HepG2 (cell line): ENCODE measurements around the gene CUL5. TPM values are rescaled to one million over a fixed set of nuclear protein-coding genes. Genes with fewer than 3 reads are reported as not detected.

ENCODE experiments used
- ATAC-seq: fragments of 200-7000 bp; cut with Tn5 transposase; 3 replicates; pipeline ENCODE4 v1.9.1; 2020; ENCODE audit warnings: mild to moderate bottlenecking, moderate library complexity
- BruUV-seq: library from RNA; stranded (reverse); fragments of 400-500 nt; replicated peaks from 2 replicates; lab custom pipeline; 2021; lab: Mats Ljungman, UMichigan
- CTCF ChIA-PET: fragments of 300-600 bp; formaldehyde crosslinking; extraction: SDS; loops from one replicate; lab custom pipeline; 2021; ENCODE audit warnings: low total read pairs, inconsistent platforms, low intra/inter-chr PET ratio; lab: Yijun Ruan, JAX
- POLR2A ChIA-PET: fragments of 350-600 bp; sonication (Branson Sonifier 250); formaldehyde crosslinking; loops from one replicate; lab custom pipeline; 2020; ENCODE audit warnings: antibody characterized with exemption, inconsistent platforms; lab: Yijun Ruan, JAX
- DNase-seq: peaks from one replicate; pipeline ENCODE4 v3.0.0-alpha.2; 2015; ENCODE audit warnings: low spot score
- FAIRE-seq: peaks from 3 replicates; lab custom pipeline; 2011; peaks lifted over from hg19 to GRCh38; lab: Jason Lieb, UNC
- H2AFZ ChIP-seq: one replicate; pipeline ENCODE4 v1.6.1; 2011; ENCODE audit warnings: low read length, inconsistent platforms
- H3K27ac ChIP-seq: fragments of 300-600 bp; 3 replicates; pipeline ENCODE4 v1.8.0; 2011; ENCODE audit warnings: mixed run types, mild to moderate bottlenecking, mixed read lengths, low read length, inconsistent platforms; ENCODE audit not compliant: insufficient read depth; ENCODE audit errors: extremely low read length
- H3K27me3 ChIP-seq, 2 experiments: fragments of 200-600 bp in 1 of 2; 2 replicates in 1 of 2; 3 replicates in 1 of 2; pipeline versions ENCODE4 v1.6.0 to v1.8.0; 2011; ENCODE audit warnings: low read length in 2 of 2, mild to moderate bottlenecking in 2 of 2, moderate library complexity in 2 of 2, inconsistent platforms in 1 of 2; ENCODE audit not compliant: insufficient read depth in 2 of 2, control insufficient read depth in 1 of 2
- H3K36me3 ChIP-seq, 2 experiments: fragments of 200-600 bp in 1 of 2; replicated peaks in 1 of 2; 2 replicates in 1 of 2; 3 replicates in 1 of 2; pipeline versions ENCODE4 v1.5.1 to v1.8.0; 2011; ENCODE audit warnings: low read length in 2 of 2, inconsistent platforms in 1 of 2; ENCODE audit not compliant: insufficient read depth in 2 of 2, control insufficient read depth in 1 of 2
- H3K4me1 ChIP-seq: 2 replicates; pipeline ENCODE4 v1.5.1; 2012; ENCODE audit warnings: low read length, inconsistent platforms; ENCODE audit not compliant: insufficient read depth
- H3K4me2 ChIP-seq: 2 replicates; pipeline ENCODE4 v1.6.0; 2011; ENCODE audit warnings: low read depth, low read length, inconsistent platforms
- H3K4me3 ChIP-seq, 3 experiments: fragments of 200-600 bp in 1 of 3; sonication (generic), shearing (Covaris generic) in 1 of 3; replicated peaks in 1 of 3; 2 replicates each; pipeline ENCODE4 v1.5.1; 2011 to 2016; ENCODE audit warnings: low read length in 3 of 3, inconsistent platforms in 2 of 3, low read depth in 2 of 3, mild to moderate bottlenecking in 2 of 3, control low read depth in 1 of 3, mixed read lengths in 1 of 3; ENCODE audit not compliant: insufficient read depth in 1 of 3
- H3K79me2 ChIP-seq: one replicate; pipeline ENCODE4 v1.6.1; 2011; ENCODE audit warnings: low read length, inconsistent platforms; ENCODE audit not compliant: insufficient read depth
- H3K9ac ChIP-seq: 2 replicates; pipeline ENCODE4 v1.6.0; 2011; ENCODE audit warnings: mild to moderate bottlenecking, low read depth, low read length, inconsistent platforms; ENCODE audit not compliant: insufficient read depth
- H3K9me3 ChIP-seq: 2 replicates; pipeline ENCODE4 v1.5.1; 2012; ENCODE audit warnings: mild to moderate bottlenecking, low read length
- H4K20me1 ChIP-seq: 2 replicates; pipeline ENCODE4 v1.6.0; 2011; ENCODE audit warnings: inconsistent platforms, mild to moderate bottlenecking, low read length, moderate library complexity; ENCODE audit not compliant: insufficient read depth
- ETV6 ChIP-seq: sonication (generic); formaldehyde crosslinking; conservative IDR thresholded peaks from 2 replicates; pipeline ENCODE4 v1.4.0; 2020; ENCODE audit warnings: missing genetic modification reagents
- KDM2A ChIP-seq: sonication (generic); formaldehyde crosslinking; IDR thresholded peaks from 2 replicates; pipeline ENCODE4 v1.4.0; 2020; ENCODE audit warnings: low read depth, missing genetic modification reagents, borderline replicate concordance
- MEF2D ChIP-seq: sonication (generic); formaldehyde crosslinking; IDR thresholded peaks from 2 replicates; pipeline ENCODE4 v1.5.1; 2020; ENCODE audit warnings: mild to moderate bottlenecking, missing genetic modification reagents
- NPAS2 ChIP-seq: sonication (generic); formaldehyde crosslinking; IDR thresholded peaks from 2 replicates; pipeline ENCODE4 v1.8.0; 2022; ENCODE audit warnings: mild to moderate bottlenecking, missing genetic modification reagents, borderline replicate concordance
- POGK ChIP-seq: sonication (generic); formaldehyde crosslinking; conservative IDR thresholded peaks from 2 replicates; pipeline ENCODE4 v1.8.0; 2022; ENCODE audit warnings: mild to moderate bottlenecking, moderate library complexity, missing genetic modification reagents
- SRSF1 ChIP-seq: fragments of 200-400 bp; formaldehyde crosslinking; optimal IDR thresholded peaks from 2 replicates; pipeline ENCODE3; 2017; ENCODE audit warnings: mild to moderate bottlenecking, low read depth, low read length, moderate library complexity
- ZBTB44 ChIP-seq: sonication (generic); formaldehyde crosslinking; IDR thresholded peaks from 2 replicates; pipeline ENCODE4 v1.4.0; 2020; ENCODE audit warnings: missing genetic modification reagents
- ZGPAT ChIP-seq: IDR thresholded peaks from 2 replicates; pipeline ENCODE4 v1.6.1; 2016; ENCODE audit warnings: mild to moderate bottlenecking
- ZHX1 ChIP-seq: sonication (generic); formaldehyde crosslinking; IDR thresholded peaks from 2 replicates; pipeline ENCODE4 v1.8.1; 2022; ENCODE audit warnings: low read depth, mild to moderate bottlenecking, missing genetic modification reagents
- ZNF446 ChIP-seq: sonication (generic); formaldehyde crosslinking; IDR thresholded peaks from 2 replicates; pipeline ENCODE4 v1.5.0; 2020; ENCODE audit warnings: mild to moderate bottlenecking, missing genetic modification reagents
- ZNF512 ChIP-seq: sonication (generic); formaldehyde crosslinking; IDR thresholded peaks from 2 replicates; pipeline ENCODE4 v1.4.0; 2020; ENCODE audit warnings: mild to moderate bottlenecking, missing genetic modification reagents
- ZNF598 ChIP-seq: sonication (generic); formaldehyde crosslinking; IDR thresholded peaks from 2 replicates; pipeline ENCODE4 v1.5.1; 2020; ENCODE audit warnings: mild to moderate bottlenecking, missing genetic modification reagents, borderline replicate concordance
- ZNF670 ChIP-seq: sonication (generic); formaldehyde crosslinking; IDR thresholded peaks from 2 replicates; pipeline ENCODE4 v1.8.0; 2022; ENCODE audit warnings: mild to moderate bottlenecking, missing genetic modification reagents, borderline replicate concordance
- ZNF674 ChIP-seq: sonication (generic); formaldehyde crosslinking; IDR thresholded peaks from 2 replicates; pipeline ENCODE4 v1.5.0; 2020; ENCODE audit warnings: low read depth, mild to moderate bottlenecking, missing genetic modification reagents
- ZNF780A ChIP-seq: sonication (generic); formaldehyde crosslinking; IDR thresholded peaks from 2 replicates; pipeline ENCODE4 v1.8.0; 2022; ENCODE audit warnings: mild to moderate bottlenecking, missing genetic modification reagents, moderate library complexity
- WGBS: methylation state at CpG from one replicate; pipeline ENCODE4 v1.1.6; 2017; ENCODE audit warnings: low lambda C conversion rate; 5-methylcytosine and 5-hydroxymethylcytosine counted together
- in situ Hi-C: cut with HindIII; loops from 2 replicates; pipeline ENCODE4 v1.10.0; 2017; ENCODE audit warnings: low pct_unique_long_range_greater_than_20kb; ENCODE audit not compliant: extremely low pct_ligation_motif_present
- intact Hi-C: fragments of 100-400 bp; cut with micrococcal nuclease; formaldehyde crosslinking; loops from one replicate; pipeline ENCODE4 v1.10.0; 2022; ENCODE audit not compliant: unreplicated experiment
- polyA plus RNA-seq, 8 experiments: library from polyadenylated mRNA; depleted of rRNA in 3 of 8; stranded (reverse) in 7 of 8; unstranded in 1 of 8; fragments of >200 nt; fragmentation: Illumina TruSeq in 4 of 8; extraction: Trizol in 4 of 8; gene quantifications; 2 replicates each; pipeline versions ENCODE4 v1.2.1 to v1.2.3, GENCODE V29; 2011 to 2016; ENCODE audit warnings: low read depth in 4 of 8, missing spikeins in 1 of 8, mixed read lengths in 1 of 8; ENCODE audit not compliant: insufficient read depth in 1 of 8
- total RNA-seq, 5 experiments: library from RNA; depleted of rRNA; stranded (reverse); fragments of >200 nt; fragmentation: Illumina TruSeq; extraction: Trizol; gene quantifications; 2 replicates each; pipeline ENCODE4 v1.2.3, GENCODE V29; 2016; ENCODE audit warnings: low read depth in 1 of 5

Gene CUL5
- total and polyA plus RNA-seq, 2 of the 13 experiments (the other 11 are each of a cell fraction or from before 2014, with no cell fraction given): 7.0 to 24.7 TPM

GRCh38 chr11:107991868-107992414 lies 16.8 kb upstream of the CUL5 start:
- intact Hi-C loops (no loop called here), in situ Hi-C loops (loop anchor here (25.0 kb wide), 1 partner anchor 105 kb away; no protein-coding TSS in a partner anchor)
- Histone ChIP-seq H3K4me2 (no peak overlapping the region), H3K27ac (no peak overlapping the region), H3K9ac (no peak overlapping the region), H3K9me3 (no peaks in the 10 kb centered on the region), H3K27me3 (peaks cover 2 to 7% of the 10 kb centered on the region in 2 experiments; a peak in 1 of 5 replicates), H2AFZ (no peak overlapping the region), H3K4me3 (no peak overlapping the region), H3K79me2 (no peaks in the 10 kb centered on the region), H3K36me3 (no peaks in the 10 kb centered on the region), H4K20me1 (no peaks in the 10 kb centered on the region), H3K4me1 (no peaks in the 10 kb centered on the region)
- ATAC-seq (no peak), DNase-seq (no peak), FAIRE-seq (no peak)
- CTCF ChIA-PET: no interaction called here
- 29% methylated on average over 5 of the region's 5 CpGs for WGBS
- POLR2A ChIA-PET: no interaction called here
- BruUV-seq: no TSS peak
- TF ChIP-seq ZNF670: no peak
- no peak for TF ChIP-seq POGK (CRISPR knock-in tag)
- no peak for TF ChIP-seq ZNF780A (CRISPR knock-in tag)
- TF ChIP-seq ZGPAT (CRISPR knock-in tag): no peak
- TF ChIP-seq ZNF512 (CRISPR knock-in tag): no peak
- no peak for TF ChIP-seq ZNF598
- no peak for TF ChIP-seq ETV6 (CRISPR knock-in tag)
- TF ChIP-seq ZNF674: no peak
- no peak for TF ChIP-seq ZHX1 (CRISPR knock-in tag)
- TF ChIP-seq MEF2D (CRISPR knock-in tag): no peak
- no peak for TF ChIP-seq NPAS2 (CRISPR knock-in tag)
- TF ChIP-seq ZBTB44 (CRISPR knock-in tag): no peak
- no peak for TF ChIP-seq SRSF1
- no peak for TF ChIP-seq ZNF446 (CRISPR knock-in tag)
- TF ChIP-seq KDM2A (CRISPR knock-in tag): no peak
